ENCODE results near the gene ZNF236.

ZNF236 gene

GRCh38 chr18:76857476-76857875 lies 35.1 kb downstream of the ZNF236 start:
- FAIRE-seq = no peak
- DNase-seq (ENCODE audit: insufficient read length, low spot score) = no peak
- no peak for TF ChIP-seq POLR2A (IDR thresholded peaks at IDR 0.05; ENCODE audit: low read depth, low read length)

GRCh38 chr18:76859474-76860339 lies 37.4 kb downstream of the ZNF236 start:
- no peak for FAIRE-seq
- TF ChIP-seq POLR2A (IDR thresholded peaks at IDR 0.05; ENCODE audit: low read depth, low read length) = no peak
- no peak for DNase-seq (ENCODE audit: insufficient read length, low spot score)

- FAIRE-seq (no peak), DNase-seq (ENCODE audit: insufficient read length, low spot score) (no peak)
- no peak for TF ChIP-seq POLR2A (IDR thresholded peaks at IDR 0.05; ENCODE audit: low read depth, low read length)
Observed at GRCh38 chr18:76860411-76860810, 38.1 kb downstream of the ZNF236 start.

GRCh38 chr18:76866666-76867065 lies 44.3 kb downstream of the ZNF236 start:
- FAIRE-seq (no peak), DNase-seq (ENCODE audit: insufficient read length, low spot score) (no peak)
- no peak for TF ChIP-seq POLR2A (IDR thresholded peaks at IDR 0.05; ENCODE audit: low read depth, low read length)

GRCh38 chr18:76873311-76873710 lies 51.0 kb downstream of the ZNF236 start:
- DNase-seq (ENCODE audit: insufficient read length, low spot score) = no peak
- no peak for TF ChIP-seq POLR2A (IDR thresholded peaks at IDR 0.05; ENCODE audit: low read depth, low read length)
- no peak for FAIRE-seq

GRCh38 chr18:76873713-76874112 lies 51.4 kb downstream of the ZNF236 start:
- DNase-seq (ENCODE audit: insufficient read length, low spot score) (no peak), FAIRE-seq (no peak)
- no peak for TF ChIP-seq POLR2A (IDR thresholded peaks at IDR 0.05; ENCODE audit: low read depth, low read length)

GRCh38 chr18:76874642-76875389 lies 52.5 kb downstream of the ZNF236 start:
- FAIRE-seq (no peak), DNase-seq (ENCODE audit: insufficient read length, low spot score) (no peak)
- no peak for TF ChIP-seq POLR2A (IDR thresholded peaks at IDR 0.05; ENCODE audit: low read depth, low read length)

GRCh38 chr18:76875390-76876325 lies 53.3 kb downstream of the ZNF236 start:
- no peak for FAIRE-seq
- no peak for DNase-seq (ENCODE audit: insufficient read length, low spot score)
- TF ChIP-seq POLR2A (IDR thresholded peaks at IDR 0.05; ENCODE audit: low read depth, low read length) = no peak

GRCh38 chr18:76878426-76878825 lies 56.1 kb downstream of the ZNF236 start:
- FAIRE-seq (no peak), DNase-seq (ENCODE audit: insufficient read length, low spot score) (no peak)
- TF ChIP-seq POLR2A (IDR thresholded peaks at IDR 0.05; ENCODE audit: low read depth, low read length) = no peak

GRCh38 chr18:76880026-76880425 lies 57.7 kb downstream of the ZNF236 start:
- no peak for DNase-seq (ENCODE audit: insufficient read length, low spot score)
- no peak for FAIRE-seq
- no peak for TF ChIP-seq POLR2A (IDR thresholded peaks at IDR 0.05; ENCODE audit: low read depth, low read length)

- no peak for DNase-seq (ENCODE audit: insufficient read length, low spot score)
- no peak for TF ChIP-seq POLR2A (IDR thresholded peaks at IDR 0.05; ENCODE audit: low read depth, low read length)
- FAIRE-seq = no peak
Observed at GRCh38 chr18:76881744-76882143, 59.4 kb downstream of the ZNF236 start.

GRCh38 chr18:76882146-76882545 lies 59.8 kb downstream of the ZNF236 start:
- FAIRE-seq = no peak
- TF ChIP-seq POLR2A (IDR thresholded peaks at IDR 0.05; ENCODE audit: low read depth, low read length) = no peak
- DNase-seq (ENCODE audit: insufficient read length, low spot score) = no peak

GRCh38 chr18:76885001-76885400 lies 62.6 kb downstream of the ZNF236 start:
- FAIRE-seq (no peak), DNase-seq (ENCODE audit: insufficient read length, low spot score) (no peak)
- no peak for TF ChIP-seq POLR2A (IDR thresholded peaks at IDR 0.05; ENCODE audit: low read depth, low read length)

GRCh38 chr18:76886112-76886511 lies 63.8 kb downstream of the ZNF236 start:
- FAIRE-seq = no peak
- no peak for TF ChIP-seq POLR2A (IDR thresholded peaks at IDR 0.05; ENCODE audit: low read depth, low read length)
- DNase-seq (ENCODE audit: insufficient read length, low spot score) = no peak
